HG03159 (cell line): ENCODE results near the gene SHANK2.
"Not testable (repeated sequence)": the region's sequence is repeated elsewhere in the genome, so short reads cannot be mapped to it uniquely, and the experiment has no call there.

Source experiments
- ATAC-seq: cut with Tn5 transposase; IDR thresholded peaks from one replicate; pipeline ENCODE4 v1.9.1; 2021; ENCODE audit warnings: mild to moderate bottlenecking, moderate library complexity; ENCODE audit not compliant: unreplicated experiment

SHANK2 gene

DNA sequence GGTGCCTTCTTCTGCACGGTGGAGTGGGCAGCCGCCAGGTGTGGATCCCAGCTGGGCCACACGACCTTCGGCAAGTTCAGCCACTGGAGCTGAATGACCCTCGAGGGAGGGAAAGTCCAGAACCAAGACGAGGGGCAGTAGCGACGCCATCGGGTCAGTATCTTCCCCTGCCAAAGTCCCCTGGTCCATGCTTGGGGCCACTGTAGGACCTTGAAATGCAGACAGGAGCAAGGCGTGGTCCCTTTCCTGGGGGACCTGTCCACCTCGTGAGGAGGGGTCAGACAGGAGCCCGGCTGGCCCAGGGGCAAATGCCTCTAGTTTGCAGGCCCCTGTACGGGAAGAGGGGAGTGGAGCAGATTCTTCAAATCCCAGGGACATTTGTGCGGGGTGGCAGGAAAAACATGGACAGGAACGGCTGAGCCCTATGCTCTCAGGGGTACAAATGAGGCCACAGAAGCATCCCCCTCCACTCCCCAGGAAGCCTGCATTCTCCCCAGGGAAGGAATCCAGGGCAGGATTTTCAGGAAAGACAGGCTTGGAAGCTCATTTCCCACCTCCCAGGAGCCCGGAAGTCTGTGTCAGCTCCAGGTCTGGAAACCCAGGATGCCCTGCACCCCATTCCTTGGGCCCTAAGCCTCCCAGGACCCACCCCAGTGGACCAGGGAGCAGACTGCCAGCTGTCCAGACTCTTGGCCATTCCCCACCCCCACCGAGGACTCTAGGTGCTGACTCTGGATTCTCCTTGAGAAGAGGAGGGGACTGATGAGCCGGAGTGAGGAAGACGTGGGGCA lies 6.6 kb downstream of the SHANK2 start:
- no peak for ATAC-seq

DNA sequence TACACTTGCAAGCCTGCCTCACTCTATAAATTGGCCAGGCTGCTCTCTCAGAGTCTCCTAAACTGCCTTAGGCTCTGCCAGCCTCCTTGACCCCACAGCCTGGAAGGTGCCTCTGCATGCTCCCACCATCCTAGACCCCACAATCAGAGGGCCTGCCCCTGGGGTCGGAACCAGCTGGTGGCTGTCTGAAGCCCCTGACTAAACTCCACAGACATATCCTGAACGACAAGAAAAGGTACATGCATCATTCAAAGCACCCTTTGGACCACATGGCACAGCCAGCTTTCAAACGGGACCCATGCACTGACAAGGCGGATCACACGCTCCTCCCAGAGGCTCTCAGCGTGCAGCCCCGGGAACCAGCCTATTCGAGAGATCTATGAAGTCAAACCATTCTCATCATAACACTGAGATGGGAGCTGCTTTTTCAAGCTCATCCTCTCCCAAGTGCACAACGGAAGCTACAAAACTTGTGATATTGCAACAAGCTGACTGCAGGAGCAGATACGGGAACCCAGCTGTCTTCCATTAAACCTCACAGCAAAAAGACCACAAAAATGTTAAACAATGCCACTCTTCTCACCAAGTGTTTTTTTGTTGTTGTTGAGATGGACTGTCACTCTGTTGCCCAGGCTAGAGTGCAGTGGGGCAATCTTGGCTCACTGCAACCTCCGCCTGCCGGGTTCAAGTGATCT lies 8.1 kb downstream of the SHANK2 start:
- ATAC-seq = no peak

DNA sequence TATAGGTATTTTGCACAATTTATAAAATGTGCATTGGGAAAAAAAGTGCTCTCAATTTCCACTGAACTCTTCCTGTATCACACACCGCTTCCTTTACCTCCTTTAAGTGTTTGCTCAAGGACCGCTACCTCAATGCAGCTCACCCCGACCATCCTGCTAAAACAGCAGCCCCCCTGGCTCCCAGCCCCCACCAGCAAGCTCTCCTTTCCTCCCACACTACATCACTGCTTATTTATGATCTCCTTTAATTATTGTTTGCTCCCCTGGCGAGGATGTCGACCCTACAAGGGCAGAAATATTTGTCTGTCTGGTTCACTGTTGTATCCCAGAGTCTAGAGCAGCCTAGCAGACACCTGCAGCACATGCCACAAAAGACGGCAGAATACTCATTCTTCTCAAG lies 10.0 kb downstream of the SHANK2 start:
- no peak for ATAC-seq

DNA sequence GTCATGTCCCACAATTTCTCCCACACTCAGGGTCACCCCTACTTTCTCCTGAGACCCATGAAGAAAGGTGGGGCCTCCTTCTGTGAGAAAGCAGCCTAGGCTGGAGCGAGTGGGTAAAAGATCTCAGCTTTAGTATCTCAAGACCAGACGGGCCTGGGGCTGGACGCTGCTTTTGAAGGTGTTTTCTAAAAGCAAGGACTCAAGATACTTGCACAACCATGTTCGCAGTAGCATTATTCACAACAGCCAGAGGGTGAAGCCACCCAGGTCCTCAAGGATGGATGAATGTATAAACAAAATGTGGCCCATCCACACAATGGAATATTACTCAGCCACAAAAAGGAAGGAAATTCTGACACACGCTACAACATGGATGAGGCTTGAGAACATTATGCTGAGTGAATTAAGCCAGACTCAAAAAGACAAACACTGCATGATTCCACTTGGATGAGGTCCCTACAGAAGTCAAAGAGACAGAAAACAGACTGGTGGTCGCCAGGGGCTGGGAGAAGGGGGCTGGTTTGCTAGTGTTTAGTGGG lies 10.6 kb downstream of the SHANK2 start:
- ATAC-seq = no peak

DNA sequence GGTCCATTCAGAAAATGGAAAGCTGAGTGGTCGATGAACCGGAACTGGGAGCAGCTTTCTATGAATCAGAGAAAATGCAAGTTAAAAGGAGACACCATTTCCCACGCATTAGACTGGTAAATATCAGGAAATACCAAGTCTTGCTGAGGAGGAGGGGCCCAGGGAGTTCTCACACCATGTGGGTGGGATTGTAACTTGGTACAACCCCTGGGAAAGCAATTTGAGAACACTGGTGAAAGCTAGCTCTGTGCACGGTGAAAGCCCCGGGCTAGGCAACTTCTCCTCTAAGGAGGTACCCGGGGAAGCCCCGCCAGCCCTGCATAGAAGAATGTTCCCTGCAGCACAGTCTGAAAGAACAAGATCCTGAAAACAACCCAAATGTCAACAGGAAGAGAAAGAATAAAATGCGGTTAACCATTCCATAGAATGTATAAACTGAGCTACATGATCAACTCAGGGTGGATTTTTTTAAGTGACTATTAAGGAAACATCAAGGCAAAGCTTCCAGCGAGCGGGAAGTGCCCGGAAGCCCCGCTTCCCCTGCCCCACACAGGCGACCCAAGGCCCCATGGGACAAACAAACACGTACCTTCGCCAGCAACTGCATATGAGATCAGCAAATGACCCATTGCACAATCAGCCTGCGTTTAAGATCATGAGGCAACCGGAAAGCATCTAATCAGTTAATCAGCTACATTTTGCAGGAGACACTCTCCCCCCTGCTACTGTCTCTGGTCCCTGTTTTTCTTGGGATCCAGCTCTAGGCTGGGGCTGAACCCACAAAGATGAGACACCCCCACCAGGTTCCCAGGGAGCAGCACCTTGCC lies 11.3 kb downstream of the SHANK2 start:
- ATAC-seq = no peak

DNA sequence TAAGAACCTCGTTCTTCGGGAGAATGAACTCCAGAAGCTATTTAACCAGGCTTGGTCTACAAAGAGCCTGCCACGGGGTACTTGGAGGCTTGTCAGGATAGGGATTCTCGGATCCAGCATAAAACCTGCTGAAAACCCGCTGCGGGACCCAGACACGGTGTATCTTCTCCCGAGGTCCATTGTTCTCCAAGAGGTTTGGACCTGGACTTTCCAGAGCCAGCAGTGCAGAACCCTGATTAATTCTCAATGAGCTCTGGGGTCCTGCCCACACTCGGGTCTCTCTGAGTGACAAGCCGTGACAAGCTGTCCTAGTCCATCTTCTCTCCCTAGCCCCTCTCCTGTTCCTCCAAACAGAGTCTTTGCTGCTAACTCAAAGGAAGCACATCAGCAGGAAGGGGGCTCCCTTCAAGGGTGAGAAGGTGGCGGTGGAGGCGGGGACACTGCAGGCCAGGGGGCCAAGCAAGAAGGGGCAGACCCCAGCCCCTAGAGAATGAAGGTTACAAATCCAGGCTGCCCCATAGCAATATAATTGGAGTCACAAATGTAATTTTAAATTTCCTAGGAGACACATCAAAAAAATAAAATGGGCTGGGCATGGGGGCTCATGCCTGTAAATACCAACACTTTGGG lies 12.2 kb downstream of the SHANK2 start:
- no peak for ATAC-seq

DNA sequence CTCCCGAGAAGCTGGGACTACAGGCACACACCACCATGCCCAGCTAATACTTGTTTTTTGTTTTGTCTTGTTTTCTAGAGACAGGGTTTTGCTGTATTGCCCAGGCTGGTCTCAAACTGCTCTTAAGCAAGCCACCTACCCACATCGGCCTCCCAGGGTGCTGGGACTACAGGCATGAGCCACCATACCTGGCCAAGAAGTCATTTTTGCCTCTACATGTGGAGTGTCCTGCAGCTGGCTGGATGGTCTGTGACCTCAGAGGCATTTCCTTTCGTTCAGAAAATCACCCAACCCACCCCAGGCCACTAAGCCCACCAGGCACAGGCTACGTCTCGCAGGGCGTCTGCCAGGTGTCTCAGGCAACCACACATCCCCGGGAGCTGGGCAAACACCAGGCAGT lies 12.8 kb downstream of the SHANK2 start:
- ATAC-seq = no peak

DNA sequence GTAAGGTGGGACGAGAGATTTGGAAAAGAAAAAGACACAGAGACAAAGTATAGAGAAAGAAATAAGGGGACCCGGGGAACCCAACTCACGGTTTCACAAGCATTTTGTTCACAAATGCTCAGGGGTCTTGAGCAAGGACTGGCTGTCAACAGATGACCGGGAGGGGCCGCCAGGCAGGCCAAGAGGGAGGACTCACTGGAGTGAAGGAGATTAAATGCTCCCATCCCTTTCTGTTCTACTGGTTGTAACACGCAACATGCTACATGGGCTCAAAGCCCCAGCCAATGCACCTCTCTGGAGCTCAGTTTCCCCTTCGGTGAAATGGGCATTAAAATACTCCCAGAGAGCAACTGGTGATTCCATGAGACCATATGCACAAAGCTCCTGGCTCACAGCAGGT lies 13.4 kb downstream of the SHANK2 start:
- no peak for ATAC-seq

DNA sequence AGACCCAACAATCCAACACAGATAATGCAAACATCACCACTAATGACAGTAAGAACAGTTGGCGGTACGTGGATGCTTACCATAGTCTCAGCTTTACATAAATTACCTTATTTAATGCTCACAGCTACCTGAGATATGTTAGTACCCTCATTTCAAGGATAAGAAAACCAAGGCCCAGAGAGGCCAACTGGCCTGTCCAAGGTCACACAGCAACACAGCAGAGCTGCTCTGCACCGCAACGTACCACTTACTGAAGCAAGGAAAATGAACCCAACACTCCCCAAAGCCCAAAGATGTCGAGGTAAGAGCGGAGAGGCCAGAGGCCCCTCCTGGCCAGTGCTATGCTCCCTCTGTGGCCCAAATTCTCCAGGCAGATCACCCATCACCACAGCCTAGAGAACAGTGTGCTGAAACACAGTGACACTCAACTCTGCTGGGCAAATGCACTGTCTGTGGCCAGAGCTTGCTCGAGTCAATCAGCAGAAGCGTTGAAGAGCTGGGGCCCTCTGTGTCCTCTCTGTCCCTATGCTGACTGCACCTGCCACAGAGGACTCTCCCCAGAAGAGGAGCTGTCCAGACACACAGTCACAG lies 14.0 kb downstream of the SHANK2 start:
- no peak for ATAC-seq

DNA sequence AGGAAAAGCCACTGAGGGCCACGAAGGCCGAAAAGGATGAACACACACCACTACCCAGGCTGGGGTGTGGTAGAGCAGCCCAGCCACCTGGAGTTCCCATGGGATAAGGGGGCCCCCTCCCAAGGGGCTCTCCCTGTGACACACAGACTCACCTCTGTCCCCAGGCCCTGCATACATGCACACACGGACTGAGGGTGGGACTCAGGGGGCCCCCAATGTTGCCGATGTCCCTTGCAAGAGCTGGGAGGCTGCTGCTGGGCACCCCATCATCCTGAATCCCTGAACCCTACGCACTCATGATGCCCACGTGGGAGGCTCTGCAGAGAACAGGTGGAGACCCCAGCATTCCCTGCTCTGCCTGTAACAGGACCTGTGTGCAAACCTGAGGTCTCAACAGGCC lies 14.5 kb downstream of the SHANK2 start:
- ATAC-seq = no peak

DNA sequence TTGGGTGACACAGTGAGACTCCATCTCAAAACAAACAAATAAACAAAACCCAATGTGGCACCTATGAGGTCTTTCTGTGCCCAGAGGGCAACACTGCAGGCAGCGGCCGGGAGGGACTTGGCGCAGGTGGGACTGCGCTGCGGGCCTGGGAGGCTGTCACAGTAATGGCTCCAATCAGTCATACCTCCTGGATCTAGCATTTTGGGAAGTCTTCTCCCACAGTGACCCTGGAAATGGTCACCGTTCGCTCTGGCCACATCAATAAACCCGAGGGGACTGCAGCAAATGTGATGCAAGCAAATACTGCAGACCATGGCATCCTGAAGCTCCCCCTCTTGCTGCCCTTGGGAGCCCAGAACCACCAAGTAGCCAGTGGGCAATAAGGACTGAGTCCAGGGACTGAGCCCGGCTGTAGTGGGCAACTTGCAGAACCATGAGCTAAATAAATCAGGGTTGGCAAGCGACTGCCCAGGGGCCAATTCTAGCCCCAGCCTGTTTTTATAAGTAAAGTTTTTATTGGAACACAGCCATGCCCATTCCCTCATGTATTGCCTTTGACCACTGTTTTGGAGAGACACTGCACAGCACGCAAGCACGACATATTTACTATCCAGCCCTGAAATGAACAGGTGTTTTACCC lies 15.4 kb downstream of the SHANK2 start:
- no peak for ATAC-seq

DNA sequence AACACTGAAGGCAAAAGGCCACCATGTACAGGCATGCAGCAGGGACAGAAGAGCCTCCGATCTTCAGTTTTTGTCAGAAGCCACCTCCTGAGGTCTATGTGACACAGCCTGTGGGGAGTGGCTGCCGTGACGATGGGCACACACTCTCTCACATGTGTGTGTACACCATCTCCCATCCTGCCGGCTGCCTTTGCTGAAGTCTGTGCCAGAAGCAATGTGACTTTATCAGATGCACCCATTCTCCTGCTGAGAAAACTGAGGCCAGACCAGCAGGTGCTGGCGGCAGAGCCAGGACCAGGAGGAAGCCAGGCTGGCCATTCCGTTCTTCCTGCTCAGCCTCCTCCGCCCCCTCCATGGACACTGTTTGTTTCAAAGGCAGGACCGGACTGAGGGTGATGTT lies 16.7 kb downstream of the SHANK2 start:
- ATAC-seq = no peak

DNA sequence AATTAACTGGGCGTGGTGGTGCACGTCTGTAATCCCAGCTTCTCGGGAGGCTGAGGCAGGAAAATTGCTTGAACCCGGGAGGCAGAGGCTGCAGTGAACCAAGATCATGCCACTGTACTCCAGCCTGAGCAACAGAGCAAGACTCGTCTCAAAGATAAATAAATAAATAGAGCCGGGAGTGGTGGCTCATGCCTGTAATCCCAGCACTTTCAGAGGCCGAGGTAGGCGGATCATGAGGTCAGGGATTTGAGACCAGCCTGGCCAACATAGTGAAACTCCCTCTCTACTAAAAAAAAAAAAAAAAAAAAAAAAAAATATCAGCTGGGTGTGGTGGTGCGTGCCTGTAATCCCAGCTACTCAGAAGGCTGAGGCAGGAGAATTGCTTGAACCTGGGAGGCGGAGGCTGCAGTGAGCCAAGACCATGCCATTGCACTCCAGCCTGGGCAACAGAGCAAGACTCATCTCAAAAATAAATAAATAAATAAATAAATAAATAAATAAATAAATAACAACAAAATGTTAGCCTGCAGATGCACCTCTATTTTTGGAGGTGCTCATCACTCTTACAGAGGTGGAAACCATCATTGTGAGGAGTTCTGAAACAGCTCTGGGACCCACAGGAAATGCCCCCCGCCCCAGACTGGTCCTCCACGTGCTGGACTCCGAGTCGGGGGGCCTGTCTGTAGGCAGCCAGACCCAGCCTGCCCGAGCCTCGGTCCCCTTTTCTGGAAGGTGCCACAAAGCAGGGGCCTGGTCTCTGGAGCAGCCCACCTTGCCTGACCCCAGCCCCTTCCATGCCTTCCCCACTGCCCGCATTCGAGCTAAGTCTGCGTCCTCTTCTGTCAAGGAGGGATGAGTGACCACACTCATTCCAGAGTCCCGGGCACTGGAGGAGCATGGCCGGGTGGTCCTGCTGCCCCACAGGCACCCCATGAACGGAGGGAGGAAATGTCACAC lies 18.2 kb downstream of the SHANK2 start:
- ATAC-seq = not testable (repeated sequence)

DNA sequence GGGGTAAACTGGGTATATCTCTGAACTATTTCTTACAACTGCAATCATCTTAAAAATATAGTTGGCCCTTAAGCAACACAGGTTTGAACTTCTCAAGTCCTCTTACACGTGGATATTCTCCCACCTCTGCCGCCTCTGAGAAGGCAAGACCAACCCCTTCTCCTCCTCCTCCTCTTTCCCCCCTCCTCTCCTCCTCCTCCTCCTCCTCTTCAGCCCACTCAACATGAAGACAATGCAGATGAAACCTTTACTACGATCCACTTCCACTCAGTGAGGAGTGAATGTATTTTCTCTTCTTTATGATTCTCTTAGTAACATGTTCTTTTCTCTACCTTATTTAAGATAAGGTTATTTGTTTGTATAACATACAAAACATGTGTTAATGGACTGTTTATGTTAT lies 20.0 kb downstream of the SHANK2 start:
- ATAC-seq = no peak

DNA sequence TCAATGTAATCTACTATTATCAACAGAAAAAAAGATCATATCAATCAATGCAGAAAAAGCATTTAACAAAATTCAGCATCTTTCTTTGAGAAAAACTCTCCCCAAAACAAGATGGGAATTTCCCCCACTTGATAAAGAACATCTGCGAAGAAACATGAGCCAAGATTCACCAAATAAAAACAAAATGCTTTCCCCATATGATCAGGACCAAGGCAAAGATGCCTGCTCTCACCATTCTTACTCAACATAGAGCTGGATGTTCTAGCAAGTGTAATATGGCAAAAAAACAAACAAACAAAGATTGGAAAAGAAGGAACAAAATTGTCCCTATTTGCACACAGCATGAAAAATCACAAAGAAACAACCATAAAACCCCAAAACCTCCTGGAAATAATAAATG lies 23.4 kb downstream of the SHANK2 start:
- no peak for ATAC-seq

DNA sequence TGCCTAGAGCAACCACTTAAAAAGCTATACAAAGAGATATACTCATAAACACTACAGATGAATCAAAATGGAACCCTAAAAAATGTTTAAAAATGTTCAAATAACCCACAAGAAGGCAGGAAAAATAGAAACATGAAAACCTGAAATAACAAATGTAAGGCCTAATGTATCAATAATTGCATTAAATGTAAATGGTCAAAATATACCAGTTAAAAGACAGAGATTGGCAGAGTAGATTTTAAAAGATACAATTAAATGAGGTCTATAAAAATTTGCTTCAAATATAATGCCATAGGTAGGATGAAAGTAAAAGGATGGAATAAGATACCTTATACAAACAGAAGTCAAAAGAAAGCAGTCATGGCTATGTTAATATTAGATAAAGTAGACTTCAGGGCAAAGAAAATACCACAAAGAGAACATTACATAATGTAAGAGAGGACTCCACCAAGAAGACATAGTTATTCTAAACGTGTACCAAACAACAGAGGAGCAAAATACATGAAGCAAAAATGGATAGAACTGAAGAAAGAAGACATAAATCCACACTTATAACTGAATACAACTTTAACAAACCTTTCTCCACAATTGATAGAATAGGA lies 25.2 kb downstream of the SHANK2 start:
- no peak for ATAC-seq

DNA sequence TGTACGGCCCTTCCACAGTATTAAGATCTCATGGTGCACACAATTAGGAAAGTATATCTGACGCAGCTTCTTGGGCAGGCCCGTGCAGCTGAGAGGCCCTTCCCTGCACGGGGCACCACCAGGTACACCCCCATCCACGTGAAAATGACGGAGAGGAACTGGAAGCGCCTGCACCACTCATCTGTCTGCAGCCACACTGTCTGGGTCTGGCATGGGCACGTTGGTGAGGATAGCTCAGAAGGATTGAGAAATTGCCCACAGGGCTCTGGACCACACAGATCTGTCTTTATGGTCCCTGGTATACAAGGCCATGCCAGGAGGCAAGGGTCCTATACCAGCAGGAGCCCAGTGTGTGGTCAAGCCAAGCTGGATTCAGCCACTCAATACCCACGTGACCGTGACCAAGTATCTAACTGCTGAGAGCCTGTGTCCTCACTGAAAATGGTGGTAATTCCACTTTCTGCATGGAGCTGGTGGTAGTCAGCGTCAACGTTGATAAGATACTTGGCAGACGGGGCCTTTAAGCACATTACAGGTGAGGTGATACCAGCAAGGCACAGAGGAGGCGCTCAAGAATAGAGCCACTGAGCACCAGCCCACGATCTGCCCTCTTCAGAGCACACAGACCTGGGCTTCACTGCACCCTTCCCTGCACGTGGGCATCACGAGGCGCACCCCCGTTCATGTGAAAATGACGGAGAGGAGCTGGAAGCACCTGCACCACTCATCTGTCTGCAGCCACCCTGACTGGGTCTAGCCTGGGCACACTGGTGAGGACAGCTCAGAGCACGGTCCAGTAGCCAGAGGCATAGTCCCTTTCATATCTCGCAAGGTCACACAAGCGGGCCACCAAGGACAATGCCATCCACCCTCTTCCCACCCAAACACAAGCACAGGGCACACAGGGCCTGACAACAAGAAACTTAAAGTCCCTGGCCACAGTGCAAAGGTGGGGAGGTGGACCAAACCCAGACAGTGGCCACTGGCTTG lies 28.4 kb downstream of the SHANK2 start:
- ATAC-seq = no peak

DNA sequence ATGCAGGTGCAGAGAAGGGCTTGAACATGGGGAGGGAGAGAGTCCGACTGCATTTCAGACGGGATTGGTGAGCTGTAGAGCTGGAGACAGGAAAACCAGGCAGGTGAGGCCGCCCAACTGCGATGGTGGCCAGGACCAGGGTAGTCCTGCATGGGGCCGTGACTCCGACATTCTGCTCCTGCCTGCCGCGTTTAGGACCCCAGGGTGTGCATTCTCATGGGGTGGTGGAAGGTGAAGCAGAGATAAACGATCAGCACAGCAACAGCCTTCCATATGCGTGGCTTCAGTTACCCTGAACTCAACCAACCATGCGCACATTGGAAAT lies 29.3 kb downstream of the SHANK2 start:
- no peak for ATAC-seq
